ENCODE data around the gene ITSN1. TPM values are rescaled to one million over a fixed set of nuclear protein-coding genes. Genes with fewer than 3 reads are reported as not detected.

Gene ITSN1
- total RNA-seq, 2 donors from 2014 or later, result 50.9 to 78.6 TPM

DNA sequence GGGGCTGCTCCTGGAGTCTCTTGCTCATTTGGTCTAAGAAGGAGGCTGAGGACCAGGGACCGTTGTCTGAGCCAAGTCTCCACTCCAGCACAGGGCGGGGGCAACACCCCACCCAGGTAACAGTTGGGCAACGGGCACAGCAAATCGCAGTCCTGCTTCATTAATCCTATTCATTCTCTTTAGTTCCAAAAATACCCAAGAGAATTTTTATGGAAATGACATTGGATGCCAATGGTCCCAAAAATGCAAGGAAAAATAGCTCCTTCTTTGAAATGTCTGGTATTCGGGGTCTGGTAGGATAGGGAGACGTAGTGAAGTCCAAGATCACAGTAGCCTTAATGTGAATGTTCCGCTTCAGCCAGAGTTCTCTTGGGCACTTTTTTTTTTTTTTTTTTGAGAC, 199.3 kb downstream of the ITSN1 start:
- peaks cover 5 to 28% of the 10 kb centered on the region in 2 donors for H3K4me1 ChIP-seq (ENCODE audit: control insufficient read depth in 1 of 2, low read depth in 2 of 2)
- H3K4me3 ChIP-seq, result no peak overlapping the region
- DNase-seq (ENCODE audit: low spot score) (no peak), ATAC-seq (ENCODE audit: insufficient number of reproducible peaks, low FRiP score, low read depth) (no peak)
- peak overlapping the region; percentile 11 to 18 for H3K27ac ChIP-seq
- no peaks in the 10 kb centered on the region for H3K9me3 ChIP-seq
- H3K27me3 ChIP-seq (replicated peaks; ENCODE audit: insufficient read depth), result no peaks in the 10 kb centered on the region
- H3K36me3 ChIP-seq, result peaks cover 6% of the 10 kb centered on the region
- TF ChIP-seq, protein P1, sequence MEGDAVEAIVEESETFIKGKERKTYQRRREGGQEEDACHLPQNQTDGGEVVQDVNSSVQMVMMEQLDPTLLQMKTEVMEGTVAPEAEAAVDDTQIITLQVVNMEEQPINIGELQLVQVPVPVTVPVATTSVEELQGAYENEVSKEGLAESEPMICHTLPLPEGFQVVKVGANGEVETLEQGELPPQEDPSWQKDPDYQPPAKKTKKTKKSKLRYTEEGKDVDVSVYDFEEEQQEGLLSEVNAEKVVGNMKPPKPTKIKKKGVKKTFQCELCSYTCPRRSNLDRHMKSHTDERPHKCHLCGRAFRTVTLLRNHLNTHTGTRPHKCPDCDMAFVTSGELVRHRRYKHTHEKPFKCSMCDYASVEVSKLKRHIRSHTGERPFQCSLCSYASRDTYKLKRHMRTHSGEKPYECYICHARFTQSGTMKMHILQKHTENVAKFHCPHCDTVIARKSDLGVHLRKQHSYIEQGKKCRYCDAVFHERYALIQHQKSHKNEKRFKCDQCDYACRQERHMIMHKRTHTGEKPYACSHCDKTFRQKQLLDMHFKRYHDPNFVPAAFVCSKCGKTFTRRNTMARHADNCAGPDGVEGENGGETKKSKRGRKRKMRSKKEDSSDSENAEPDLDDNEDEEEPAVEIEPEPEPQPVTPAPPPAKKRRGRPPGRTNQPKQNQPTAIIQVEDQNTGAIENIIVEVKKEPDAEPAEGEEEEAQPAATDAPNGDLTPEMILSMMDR (IDR thresholded peaks at IDR 0.05), result no peak

- Histone ChIP-seq H3K9me3 (no peaks in the 10 kb centered on the region), H3K27ac (peak overlapping the region in 1 of 2 donors; percentile 7), H3K36me3 (peaks cover 6% of the 10 kb centered on the region), H3K4me1 (ENCODE audit: control insufficient read depth in 1 of 2, low read depth in 2 of 2) (peaks cover 5 to 28% of the 10 kb centered on the region in 2 donors), H3K4me3 (no peak overlapping the region), H3K27me3 (replicated peaks; ENCODE audit: insufficient read depth) (no peaks in the 10 kb centered on the region)
- no peak for DNase-seq (ENCODE audit: low spot score)
- ATAC-seq (ENCODE audit: insufficient number of reproducible peaks, low FRiP score, low read depth), result no peak
- TF ChIP-seq, protein P1 (IDR thresholded peaks at IDR 0.05), result no peak
These were observed 200.9 kb downstream of the ITSN1 start for GRCh38 chr21:33843216-33843615.

DNA sequence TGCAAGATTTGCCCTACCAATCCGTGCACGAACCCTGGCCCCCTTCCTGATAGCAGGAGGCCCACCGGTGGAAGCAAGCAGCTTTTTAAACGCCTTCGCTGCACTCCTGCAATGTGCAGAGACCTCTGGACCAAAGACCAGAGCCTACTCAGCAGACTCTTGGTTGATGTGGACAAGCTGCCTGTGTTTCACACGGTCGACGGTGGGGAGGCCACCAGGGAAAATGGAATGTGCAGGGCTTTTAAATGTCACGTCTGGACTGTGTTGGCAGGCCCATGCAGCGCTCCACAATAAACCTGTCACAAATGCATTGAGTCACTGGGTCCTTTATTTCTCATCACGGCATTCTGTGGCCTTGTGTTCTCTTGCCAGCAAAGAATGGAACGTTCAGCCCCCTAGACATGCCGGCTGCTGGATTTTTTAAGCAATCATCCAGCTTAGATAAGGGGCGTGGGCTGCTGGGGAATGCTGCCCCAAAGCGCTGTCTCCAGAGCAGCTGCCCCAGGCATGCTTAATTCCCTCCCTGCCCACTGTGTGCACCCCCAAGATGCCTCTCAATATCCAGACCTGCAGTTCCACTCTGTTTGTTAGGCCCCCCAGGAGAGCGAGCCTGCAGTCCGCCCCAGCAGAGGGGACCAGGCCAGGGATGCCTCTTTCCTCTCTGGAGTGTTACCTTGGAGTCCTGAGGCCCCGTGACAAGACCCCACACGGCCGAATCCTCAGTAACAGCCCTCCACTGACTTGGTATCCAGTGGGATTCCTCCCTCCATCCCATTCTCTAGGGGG, 202.0 kb downstream of the ITSN1 start:
- H3K9me3 ChIP-seq, result no peaks in the 10 kb centered on the region
- H3K27ac ChIP-seq, result no peak overlapping the region
- H3K4me1 ChIP-seq (ENCODE audit: control insufficient read depth in 1 of 2, low read depth in 2 of 2), result peaks cover 5 to 28% of the 10 kb centered on the region in 2 donors
- TF ChIP-seq, protein P1 (IDR thresholded peaks at IDR 0.05), result no peak
- H3K36me3 ChIP-seq, result no peaks in the 10 kb centered on the region
- no peak for ATAC-seq (ENCODE audit: insufficient number of reproducible peaks, low FRiP score, low read depth)
- H3K27me3 ChIP-seq (replicated peaks; ENCODE audit: insufficient read depth), result no peaks in the 10 kb centered on the region
- H3K4me3 ChIP-seq, result no peak overlapping the region
- DNase-seq (ENCODE audit: low spot score), result no peak

GRCh38 chr21:33844890-33845205, 202.5 kb downstream of the ITSN1 start:
- Histone ChIP-seq H3K36me3 (no peaks in the 10 kb centered on the region), H3K4me3 (no peak overlapping the region), H3K27me3 (replicated peaks; ENCODE audit: insufficient read depth) (no peaks in the 10 kb centered on the region), H3K9me3 (no peaks in the 10 kb centered on the region), H3K4me1 (ENCODE audit: control insufficient read depth in 1 of 2, low read depth in 2 of 2) (peaks cover 5 to 28% of the 10 kb centered on the region in 2 donors), H3K27ac (no peak overlapping the region)
- TF ChIP-seq, protein P1 (IDR thresholded peaks at IDR 0.05), result no peak
- DNase-seq (ENCODE audit: low spot score), result no peak
- ATAC-seq (ENCODE audit: insufficient number of reproducible peaks, low FRiP score, low read depth), result no peak

DNA sequence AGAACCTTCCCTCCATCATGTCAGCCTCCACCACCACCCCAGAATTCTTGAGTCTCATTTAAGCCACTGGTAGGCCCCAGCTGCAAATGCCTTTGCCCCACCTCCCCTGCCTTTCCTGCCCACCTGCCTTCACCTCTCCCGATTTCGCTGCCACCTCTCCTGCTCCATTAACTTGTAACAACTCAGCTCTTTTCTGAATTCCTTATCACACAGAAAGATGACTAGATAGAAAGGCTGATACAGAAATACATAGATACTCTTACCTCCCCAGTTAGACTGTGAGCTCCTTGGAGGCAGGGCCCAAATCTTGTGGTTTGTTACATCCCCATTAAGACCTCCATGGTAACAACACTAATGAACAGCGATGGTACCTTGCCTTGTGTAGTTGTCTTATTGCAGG, 203.8 kb downstream of the ITSN1 start:
- Histone ChIP-seq H3K27me3 (replicated peaks; ENCODE audit: insufficient read depth) (no peaks in the 10 kb centered on the region), H3K4me1 (ENCODE audit: control insufficient read depth in 1 of 2, low read depth in 2 of 2) (peaks cover 5 to 20% of the 10 kb centered on the region in 2 donors), H3K9me3 (no peaks in the 10 kb centered on the region), H3K4me3 (no peak overlapping the region), H3K27ac (no peak overlapping the region), H3K36me3 (no peaks in the 10 kb centered on the region)
- TF ChIP-seq, protein P1 (IDR thresholded peaks at IDR 0.05), result no peak
- DNase-seq (ENCODE audit: low spot score), result no peak
- ATAC-seq (ENCODE audit: insufficient number of reproducible peaks, low FRiP score, low read depth), result no peak
